GM10248 (cell line): ENCODE results near the gene SKAP1.
"Not testable (repeated sequence)": the region's sequence is repeated elsewhere in the genome, so short reads cannot be mapped to it uniquely, and the experiment has no call there.

Experiments used
- CTCF ChIA-PET: fragments of 300-600 bp; sonication (Branson Sonifier 250); formaldehyde crosslinking; extraction: SDS; loops from one replicate; lab custom pipeline; 2021; ENCODE audit warnings: antibody characterized with exemption; lab: Yijun Ruan, JAX
- POLR2A ChIA-PET: fragments of 350-650 bp; sonication (Branson Sonifier 250); formaldehyde crosslinking; extraction: SDS; loops from one replicate; lab custom pipeline; 2020; ENCODE audit warnings: antibody characterized with exemption; lab: Yijun Ruan, JAX
- DNase-seq: peaks from one replicate; pipeline ENCODE4 v3.0.0; 2012; ENCODE audit errors: extremely low spot score
- CTCF ChIP-seq: IDR thresholded peaks from 2 replicates; pipeline ENCODE4 v1.5.1; 2012; ENCODE audit warnings: mild to moderate bottlenecking, low read depth; ENCODE audit errors: extremely low read depth, missing control alignments, control extremely low read depth

SKAP1 gene

GRCh38 chr17:48247603-48248002 is 182.4 kb downstream of the SKAP1 start:
- no peak for TF ChIP-seq CTCF

GRCh38 chr17:48247038-48247437 is 183.0 kb downstream of the SKAP1 start:
- ChIA-PET CTCF (interaction anchor here (0.7 to 4.6 kb wide), 6 partner anchors 12 to 89 kb away, joined by 3 to 27 read pairs (median 4); no protein-coding TSS in a partner anchor), POLR2A (no interaction called here)
- no peak for TF ChIP-seq CTCF
- no peak for DNase-seq

More at GRCh38 chr17:48247603-48248002, 182.4 kb downstream of the SKAP1 start:
- ChIA-PET CTCF (interaction anchor here (0.7 to 4.6 kb wide), 5 partner anchors 12 to 88 kb away, joined by 3 to 27 read pairs (median 4); no protein-coding TSS in a partner anchor), POLR2A (no interaction called here)
- DNase-seq, result no peak

GRCh38 chr17:48246612-48247011 is 183.4 kb downstream of the SKAP1 start:
- ChIA-PET POLR2A (no interaction called here), CTCF (interaction anchor here (1.3 to 4.6 kb wide), 4 partner anchors 10 to 33 kb away, joined by 3 to 27 read pairs (median 7); no protein-coding TSS in a partner anchor)
- TF ChIP-seq CTCF, result no peak
- no peak for DNase-seq

GRCh38 chr17:48245465-48246033 is 184.5 kb downstream of the SKAP1 start:
- DNase-seq, POLR2A ChIA-PET: not testable (repeated sequence)
- CTCF ChIA-PET, result interaction anchor here (0.9 to 4.6 kb wide), 9 partner anchors 10 to 367 kb away, joined by 3 to 27 read pairs (median 4); partner anchors contain the start of gene HOXB5

GRCh38 chr17:48244814-48245213 is 185.2 kb downstream of the SKAP1 start:
- POLR2A ChIA-PET, result no interaction called here

GRCh38 chr17:48244121-48244711 is 185.8 kb downstream of the SKAP1 start:
- DNase-seq, result no peak
- ChIA-PET CTCF (interaction anchor here (0.7 to 4.6 kb wide), 6 partner anchors 13 to 349 kb away, joined by 3 to 27 read pairs (median 5); partner anchors contain the start of gene HOXB5), POLR2A (no interaction called here)
- no peak for TF ChIP-seq CTCF

More at GRCh38 chr17:48244814-48245213, 185.2 kb downstream of the SKAP1 start:
- no peak for TF ChIP-seq CTCF
- no peak for DNase-seq
- CTCF ChIA-PET, result interaction anchor here (0.9 to 4.6 kb wide), 7 partner anchors 9 to 368 kb away, joined by 3 to 27 read pairs (median 4); partner anchors contain the start of gene HOXB5

GRCh38 chr17:48241770-48242497 is 188.1 kb downstream of the SKAP1 start:
- POLR2A ChIA-PET, result no interaction called here
- CTCF ChIA-PET, result interaction anchor here (1.1 kb wide), 1 partner anchor 130 kb away, joined by 3 read pairs; no protein-coding TSS in a partner anchor
- TF ChIP-seq CTCF, result no peak
- DNase-seq, result no peak
